DOHH2 (cell line): ENCODE data around the gene SPATA31A6.
"Not testable (repeated sequence)": the region's sequence is repeated elsewhere in the genome, so short reads cannot be mapped to it uniquely, and the experiment has no call there.

Experiments
- H3F3A ChIP-seq: fragments of 200-600 bp; sonication (generic), shearing (Covaris generic); 2 replicates; pipeline ENCODE4 v1.6.0; 2016; ENCODE audit warnings: antibody characterized with exemption, mild to moderate bottlenecking; ENCODE audit not compliant: control insufficient read depth, insufficient read depth
- H3K27ac ChIP-seq: fragments of 200-600 bp; sonication (generic); 2 replicates; pipeline ENCODE4 v1.5.1; 2014; ENCODE audit warnings: low read depth, mild to moderate bottlenecking, low read length, moderate library complexity
- H3K27me3 ChIP-seq: fragments of 200-600 bp; sonication (generic); 2 replicates; pipeline ENCODE4 v1.6.1; 2014; ENCODE audit warnings: mild to moderate bottlenecking, low read length, mixed read lengths; ENCODE audit not compliant: control insufficient read depth
- H3K36me3 ChIP-seq: fragments of 200-600 bp; sonication (generic); 2 replicates; pipeline ENCODE4 v1.6.1; 2014; ENCODE audit warnings: mild to moderate bottlenecking, low read length, moderate library complexity, mixed read lengths; ENCODE audit not compliant: control insufficient read depth
- H3K4me1 ChIP-seq: fragments of 200-600 bp; sonication (generic); 2 replicates; pipeline ENCODE4 v1.6.1; 2014; ENCODE audit warnings: mild to moderate bottlenecking, low read length, mixed read lengths; ENCODE audit not compliant: control insufficient read depth
- H3K4me2 ChIP-seq: fragments of 200-600 bp; sonication (generic); 2 replicates; pipeline ENCODE4 v1.6.0; 2014; ENCODE audit warnings: mild to moderate bottlenecking, low read length, moderate library complexity
- H3K4me3 ChIP-seq: fragments of 200-600 bp; sonication (generic); 2 replicates; pipeline ENCODE4 v1.5.1; 2014; ENCODE audit warnings: mild to moderate bottlenecking, low read length, mixed read lengths
- H3K79me2 ChIP-seq: fragments of 200-600 bp; sonication (generic); 2 replicates; pipeline ENCODE4 v1.6.1; 2014; ENCODE audit warnings: mild to moderate bottlenecking, low read length, mixed read lengths; ENCODE audit not compliant: control insufficient read depth
- H3K9me2 ChIP-seq: fragments of 200-600 bp; sonication (generic); replicated peaks from 2 replicates; pipeline ENCODE4 v1.6.1; 2014; ENCODE audit warnings: mild to moderate bottlenecking, low read length, mixed read lengths; ENCODE audit not compliant: control insufficient read depth
- H3K9me3 ChIP-seq: fragments of 200-600 bp; sonication (generic); 2 replicates; pipeline ENCODE4 v1.6.1; 2014; ENCODE audit warnings: antibody characterized with exemption, low read length, mixed read lengths; ENCODE audit not compliant: control insufficient read depth, insufficient read depth
- H4K20me1 ChIP-seq: fragments of 200-600 bp; sonication (generic); 2 replicates; pipeline ENCODE4 v1.6.0; 2014; ENCODE audit warnings: low read depth, mild to moderate bottlenecking, antibody characterized with exemption, low read length, moderate library complexity; ENCODE audit not compliant: control insufficient read depth, insufficient read depth

The SPATA31A6 gene

DNA sequence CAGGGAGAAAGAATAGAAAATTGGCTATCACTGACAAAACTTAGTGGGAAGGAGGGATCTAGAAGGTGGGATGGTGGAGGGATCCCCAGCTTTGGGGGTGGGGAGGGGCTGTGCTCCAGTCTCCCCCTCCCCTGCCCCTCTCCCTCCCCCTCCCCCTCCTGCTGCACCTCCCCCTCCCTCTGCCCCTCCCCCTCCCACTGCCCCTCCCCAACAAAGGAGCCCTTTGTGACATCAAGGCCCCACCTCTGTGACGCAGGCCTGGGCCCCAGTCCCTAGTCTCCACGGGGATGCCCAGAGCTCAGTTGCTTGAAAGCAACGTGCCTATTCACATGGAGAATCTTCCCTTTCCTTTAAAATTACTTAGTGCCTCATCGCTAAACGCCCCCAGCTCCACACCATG, at the start of gene SPATA31A6:
SPATA31A6 (plus strand) TSS at position 301 of the 400 bp plus-strand sequence; CDS start at position 330, 29 bp downstream.
- not testable (repeated sequence) for H3K4me3 ChIP-seq, H3K27ac ChIP-seq, H3K27me3 ChIP-seq, H3K9me2 ChIP-seq, H3K4me1 ChIP-seq, H3K9me3 ChIP-seq, H4K20me1 ChIP-seq, H3F3A ChIP-seq, H3K79me2 ChIP-seq, H3K36me3 ChIP-seq, H3K4me2 ChIP-seq

GRCh38 chr9:42160299-42160698, 23.2 kb upstream of the SPATA31A6 start:
- H3K9me2 ChIP-seq, H3K27ac ChIP-seq, H3K4me2 ChIP-seq, H3K4me3 ChIP-seq, H4K20me1 ChIP-seq, H3F3A ChIP-seq, H3K27me3 ChIP-seq, H3K4me1 ChIP-seq, H3K79me2 ChIP-seq, H3K36me3 ChIP-seq, H3K9me3 ChIP-seq: not testable (repeated sequence)

DNA sequence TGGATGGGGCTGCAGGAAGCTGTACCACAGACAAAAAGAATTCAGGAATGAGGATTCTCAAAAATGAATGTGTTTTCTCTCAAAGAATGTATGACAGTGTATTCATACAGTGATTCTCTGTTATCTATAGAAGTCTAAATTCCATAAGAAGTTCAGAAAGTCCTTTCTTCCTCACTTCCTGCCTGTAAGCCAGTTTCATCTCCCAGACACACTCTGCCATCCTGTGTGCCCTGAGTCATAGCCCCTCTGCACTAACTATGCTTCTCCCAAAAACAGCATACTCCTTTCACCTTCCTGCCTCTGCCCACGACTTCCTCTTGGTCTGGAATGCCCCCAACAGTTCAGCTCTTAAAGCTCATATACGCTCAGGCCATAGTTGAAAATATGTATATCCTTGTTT, 36.4 kb downstream of the SPATA31A6 start:
- not testable (repeated sequence) for H3K27me3 ChIP-seq, H3K27ac ChIP-seq, H3K4me1 ChIP-seq, H3K79me2 ChIP-seq, H3K36me3 ChIP-seq, H3K4me2 ChIP-seq, H3K9me3 ChIP-seq, H3K9me2 ChIP-seq, H3F3A ChIP-seq, H3K4me3 ChIP-seq, H4K20me1 ChIP-seq

- H3F3A ChIP-seq, H3K36me3 ChIP-seq, H3K9me3 ChIP-seq, H3K79me2 ChIP-seq, H3K27me3 ChIP-seq, H3K9me2 ChIP-seq, H3K4me1 ChIP-seq, H3K4me3 ChIP-seq, H3K4me2 ChIP-seq, H4K20me1 ChIP-seq, H3K27ac ChIP-seq: not testable (repeated sequence)
These were observed 39.8 kb downstream of the SPATA31A6 start for GRCh38 chr9:42223230-42223629.

GRCh38 chr9:42233031-42233430, 49.6 kb downstream of the SPATA31A6 start:
- H3K9me2 ChIP-seq, H3K4me3 ChIP-seq, H3K79me2 ChIP-seq, H3K27me3 ChIP-seq, H3K27ac ChIP-seq, H3K9me3 ChIP-seq, H3K36me3 ChIP-seq, H4K20me1 ChIP-seq, H3K4me2 ChIP-seq, H3K4me1 ChIP-seq, H3F3A ChIP-seq: not testable (repeated sequence)

DNA sequence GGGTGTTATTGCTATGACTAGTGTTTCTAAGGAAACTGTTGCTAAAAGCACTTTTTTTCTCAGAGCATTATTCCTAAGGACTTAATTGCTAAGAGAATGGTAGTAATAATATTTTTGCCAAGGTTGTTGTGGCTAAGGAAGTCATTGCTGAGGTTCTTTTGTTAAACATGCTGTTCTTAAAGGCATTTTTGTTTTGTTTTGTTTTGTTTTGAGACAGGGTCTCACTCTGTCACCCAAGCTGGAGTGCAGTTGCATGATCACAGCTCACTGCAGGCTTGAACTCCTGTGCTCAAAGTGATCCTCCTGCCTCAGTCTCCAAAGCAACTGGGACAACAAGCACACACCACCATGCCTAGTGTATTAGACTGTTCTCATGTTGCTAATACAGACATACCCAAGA, 51.2 kb downstream of the SPATA31A6 start:
- not testable (repeated sequence) for H3K9me2 ChIP-seq, H3K9me3 ChIP-seq, H3K79me2 ChIP-seq, H4K20me1 ChIP-seq, H3F3A ChIP-seq, H3K36me3 ChIP-seq, H3K27ac ChIP-seq, H3K4me3 ChIP-seq, H3K4me1 ChIP-seq, H3K4me2 ChIP-seq, H3K27me3 ChIP-seq

- H3K27me3 ChIP-seq, H3K4me3 ChIP-seq, H3K27ac ChIP-seq, H3K4me2 ChIP-seq, H3K9me2 ChIP-seq, H4K20me1 ChIP-seq, H3K36me3 ChIP-seq, H3K79me2 ChIP-seq, H3K9me3 ChIP-seq, H3F3A ChIP-seq, H3K4me1 ChIP-seq: not testable (repeated sequence)
These were observed 52.0 kb downstream of the SPATA31A6 start for GRCh38 chr9:42235352-42235991.

DNA sequence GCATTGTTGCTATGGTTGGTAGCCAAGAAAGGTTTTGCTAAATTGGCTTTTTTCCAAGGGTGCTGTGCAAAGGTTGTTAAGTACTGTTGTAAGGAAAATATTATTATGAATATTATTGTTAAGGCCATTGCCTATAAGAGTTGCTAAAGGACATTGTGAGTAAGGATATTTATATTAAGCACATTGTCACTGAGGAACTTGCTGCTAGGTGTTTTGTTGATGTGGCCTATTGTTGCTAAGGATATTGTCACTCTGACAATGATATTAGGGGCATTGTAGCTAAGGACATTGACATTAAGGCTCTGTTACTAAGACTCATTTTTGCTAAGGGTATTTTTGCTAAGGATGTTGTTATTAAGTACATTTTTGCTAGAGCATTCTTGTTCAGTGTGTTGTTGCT, 52.6 kb downstream of the SPATA31A6 start:
- not testable (repeated sequence) for H3K9me3 ChIP-seq, H3F3A ChIP-seq, H3K4me3 ChIP-seq, H4K20me1 ChIP-seq, H3K27me3 ChIP-seq, H3K9me2 ChIP-seq, H3K4me2 ChIP-seq, H3K79me2 ChIP-seq, H3K36me3 ChIP-seq, H3K4me1 ChIP-seq, H3K27ac ChIP-seq
